Spinal cord (tissue), 10 donors: ENCODE data around the gene LY86. TPM values are rescaled to one million over a fixed set of nuclear protein-coding genes. Genes with fewer than 3 reads are reported as not detected.
A peak's percentile ranks its signal among the peaks of the same experiment; 100 is the strongest.
"Not testable (repeated sequence)": the region's sequence is repeated elsewhere in the genome, so short reads cannot be mapped to it uniquely, and the experiment has no call there.

Experiments used
- DNase-seq, 6 donors: peaks; one replicate each; pipeline versions ENCODE4 v3.0.0 to v3.0.0-alpha.2; 2013 to 2015; ENCODE audit warnings: low spot score in 6 of 6, low read depth in 4 of 6
- H3K27ac ChIP-seq: one replicate; pipeline ENCODE4 v1.5.1; 2013; ENCODE audit warnings: low read depth, low read length, control low read depth
- H3K27me3 ChIP-seq: one replicate; pipeline ENCODE4 v1.6.1; 2013; ENCODE audit warnings: low read length; ENCODE audit not compliant: control insufficient read depth, insufficient read depth
- H3K36me3 ChIP-seq: one replicate; pipeline ENCODE4 v1.6.1; 2013; ENCODE audit warnings: low read length; ENCODE audit not compliant: control insufficient read depth, insufficient read depth
- H3K4me1 ChIP-seq: one replicate; pipeline ENCODE4 v1.6.1; 2013; ENCODE audit warnings: low read length; ENCODE audit not compliant: control insufficient read depth, insufficient read depth
- H3K4me3 ChIP-seq: one replicate; pipeline ENCODE4 v1.5.1; 2013; ENCODE audit warnings: low read depth, low read length, control low read depth
- H3K9me3 ChIP-seq: one replicate; pipeline ENCODE4 v1.6.1; 2013; ENCODE audit warnings: low read length; ENCODE audit not compliant: control insufficient read depth, insufficient read depth
- WGBS: methylation state at CpG from one replicate; pipeline ENCODE4 v1.1.5; 2013; ENCODE audit warnings: missing lambda C conversion rate; ENCODE audit not compliant: insufficient coverage; 5-methylcytosine and 5-hydroxymethylcytosine counted together
- polyA plus RNA-seq, 2 donors: library from polyadenylated mRNA; unstranded; fragments of 120-200 nt; gene quantifications; one replicate each; pipeline ENCODE4 v1.2.1, GENCODE V29; 2013; ENCODE audit not compliant: insufficient read length in 2 of 2
- total RNA-seq, 2 donors: library from RNA; depleted of rRNA in 1 of 2; stranded (reverse); fragments of 120-200 nt in 1 of 2; fragments of >200 nt in 1 of 2; gene quantifications; one replicate each; pipeline versions ENCODE4 v1.2.3 to v1.2.4, GENCODE V29; 2013 to 2014
- donor health status: healthy.

Gene LY86
- total and polyA plus RNA-seq, 4 donors, result 5.9 to 14.5 (median 7.5) TPM

DNA sequence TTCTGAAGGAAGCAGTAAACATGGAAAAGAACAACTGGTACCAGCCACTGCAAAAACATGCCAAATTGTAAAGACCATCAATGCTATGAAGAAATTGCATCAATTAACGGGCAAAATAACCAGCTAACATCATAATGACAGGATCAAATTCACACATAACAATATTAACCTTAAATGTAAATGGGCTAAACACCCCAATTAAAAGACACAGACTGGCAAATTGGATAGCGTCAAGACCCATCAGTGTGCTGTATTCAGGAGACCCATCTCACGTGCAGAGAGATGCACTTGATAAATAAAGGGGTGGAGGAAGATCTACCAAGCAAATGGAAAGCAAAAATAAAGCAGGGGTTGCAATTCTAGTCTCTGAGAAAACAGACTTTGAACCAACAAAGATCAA is 81.6 kb downstream of the LY86 start:
- no CpG with 5 or more reads among the region's 3 CpGs for WGBS
- not testable (repeated sequence) for H3K27ac ChIP-seq, H3K4me3 ChIP-seq, H3K27me3 ChIP-seq, DNase-seq, H3K4me1 ChIP-seq, H3K36me3 ChIP-seq, H3K9me3 ChIP-seq

DNA sequence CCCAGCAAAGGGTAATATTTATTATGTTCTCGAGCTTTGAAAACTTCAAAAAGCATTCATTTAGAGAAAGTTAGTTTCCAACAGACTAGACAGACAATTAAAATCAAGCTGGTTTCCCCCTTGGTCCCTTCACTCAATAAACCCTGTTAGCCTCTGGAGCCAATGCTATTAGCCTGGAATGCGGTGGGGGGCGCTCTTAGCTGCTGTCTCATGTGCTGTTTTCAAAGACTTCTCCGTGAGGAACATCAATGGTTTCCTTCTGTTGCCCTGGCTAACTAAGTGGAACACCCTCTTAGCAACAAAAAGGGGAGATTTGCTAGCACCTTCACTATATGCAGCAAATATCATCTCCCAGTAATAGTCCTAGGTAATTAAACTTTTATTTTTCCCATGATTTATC is 86.4 kb downstream of the LY86 start:
- H3K36me3 ChIP-seq, result no peaks in the 10 kb centered on the region
- 29% methylated on average over 1 of the region's 4 CpGs for WGBS
- H3K27ac ChIP-seq, result no peak overlapping the region
- H3K4me1 ChIP-seq, result peaks cover 12% of the 10 kb centered on the region
- H3K27me3 ChIP-seq, result no peaks in the 10 kb centered on the region
- DNase-seq, result no peak
- H3K9me3 ChIP-seq, result no peaks in the 10 kb centered on the region
- no peak overlapping the region for H3K4me3 ChIP-seq

DNA sequence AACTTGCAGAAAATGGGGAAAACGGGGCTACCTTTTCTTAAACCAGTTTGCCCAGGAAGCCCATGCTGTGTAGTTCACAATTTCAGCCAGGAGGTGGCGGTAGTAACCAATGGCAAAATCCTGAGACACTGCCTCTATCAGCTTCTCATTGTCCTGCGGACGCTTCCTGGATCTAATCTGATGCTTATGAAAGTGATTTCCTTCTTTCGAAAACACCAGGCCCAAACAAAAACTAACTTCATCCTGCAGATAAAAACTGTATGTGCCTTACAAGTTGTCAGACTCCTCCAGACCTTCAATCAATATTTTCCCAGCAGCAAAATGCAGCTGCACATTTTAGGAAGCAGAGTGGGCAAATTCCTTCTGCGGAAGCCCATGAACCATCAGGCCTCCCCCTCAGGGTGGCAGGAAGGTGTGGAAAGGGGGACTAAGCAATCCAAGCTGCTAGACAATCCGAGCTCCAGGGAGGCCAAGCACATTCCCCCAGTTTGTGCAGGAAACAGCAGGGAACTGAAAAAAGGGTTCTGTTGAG is 88.5 kb downstream of the LY86 start:
- Histone ChIP-seq H3K9me3 (no peaks in the 10 kb centered on the region), H3K4me1 (peaks cover 12% of the 10 kb centered on the region), H3K27me3 (no peaks in the 10 kb centered on the region), H3K27ac (peak overlapping the region; percentile 34), H3K36me3 (no peaks in the 10 kb centered on the region), H3K4me3 (no peak overlapping the region)
- 15% methylated on average over 7 of the region's 7 CpGs for WGBS
- DNase-seq, result peak in 5 of 6 donors; percentile 66 to 96 (median 82)

DNA sequence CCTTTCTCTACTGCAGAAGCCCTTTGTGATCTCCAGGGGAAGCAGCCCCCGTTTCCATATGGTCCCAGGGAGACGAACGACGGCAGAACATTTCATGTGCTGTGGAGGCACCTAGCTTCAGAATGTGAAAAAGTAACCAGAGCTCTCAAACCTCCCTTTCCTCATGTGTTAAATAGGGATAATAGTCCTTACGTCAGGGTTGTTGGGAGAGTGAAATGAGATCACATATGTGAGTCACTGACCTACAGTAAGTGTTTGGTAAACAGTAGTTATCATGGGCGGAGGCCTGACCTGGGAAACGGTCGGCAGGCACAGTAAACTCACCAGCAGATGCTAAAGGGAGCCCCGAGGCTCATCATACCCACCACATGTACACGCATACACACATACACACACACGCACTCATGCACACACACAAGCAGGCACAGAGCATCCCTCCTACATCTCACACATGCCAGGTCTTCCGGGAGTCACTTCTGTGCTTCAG is 89.7 kb downstream of the LY86 start:
- Histone ChIP-seq H3K27ac (no peak overlapping the region), H3K4me3 (no peak overlapping the region), H3K9me3 (no peaks in the 10 kb centered on the region), H3K4me1 (peaks cover 12% of the 10 kb centered on the region), H3K36me3 (no peaks in the 10 kb centered on the region), H3K27me3 (no peaks in the 10 kb centered on the region)
- no peak for DNase-seq
- 58% methylated on average over 7 of the region's 12 CpGs for WGBS

- Histone ChIP-seq H3K27ac (no peak overlapping the region), H3K4me1 (peaks cover 12% of the 10 kb centered on the region), H3K36me3 (no peaks in the 10 kb centered on the region), H3K4me3 (no peak overlapping the region), H3K9me3 (no peaks in the 10 kb centered on the region), H3K27me3 (no peaks in the 10 kb centered on the region)
- WGBS, result 51% methylated on average over 11 of the region's 11 CpGs
- DNase-seq, result no peak
These were observed 90.3 kb downstream of the LY86 start for GRCh38 chr6:6678811-6679210.

DNA sequence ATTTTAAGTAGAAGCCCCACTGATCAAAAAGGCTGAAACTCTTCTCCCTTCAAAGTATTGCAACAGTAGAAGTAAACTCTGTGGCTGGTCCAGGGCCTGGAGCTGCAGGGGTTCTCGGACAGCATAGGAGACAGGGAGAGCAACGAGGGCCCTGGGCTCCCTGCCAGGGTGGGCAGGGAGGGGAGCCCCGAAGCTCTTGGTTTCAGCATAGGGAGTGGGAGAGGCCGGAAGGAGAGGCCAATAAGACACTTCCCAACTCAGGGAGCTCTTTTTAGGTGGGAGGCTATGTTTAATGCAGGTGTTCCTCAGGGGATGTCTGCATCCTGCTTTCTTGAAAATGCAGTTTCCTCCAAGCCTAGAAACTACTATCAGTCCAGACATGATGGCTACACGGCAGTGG is 91.1 kb downstream of the LY86 start:
- H3K9me3 ChIP-seq, result no peaks in the 10 kb centered on the region
- H3K4me3 ChIP-seq, result no peak overlapping the region
- H3K27me3 ChIP-seq, result no peaks in the 10 kb centered on the region
- WGBS, result 28% methylated on average over 2 of the region's 5 CpGs
- peaks cover 12% of the 10 kb centered on the region for H3K4me1 ChIP-seq
- DNase-seq, result no peak
- no peaks in the 10 kb centered on the region for H3K36me3 ChIP-seq
- H3K27ac ChIP-seq, result no peak overlapping the region

- DNase-seq, result peak in 1 of 6 donors; percentile 65
- H3K27me3 ChIP-seq, result no peaks in the 10 kb centered on the region
- H3K27ac ChIP-seq, result no peak overlapping the region
- peaks cover 12% of the 10 kb centered on the region for H3K4me1 ChIP-seq
- no peaks in the 10 kb centered on the region for H3K9me3 ChIP-seq
- H3K36me3 ChIP-seq, result no peaks in the 10 kb centered on the region
- no peak overlapping the region for H3K4me3 ChIP-seq
These were observed 92.0 kb downstream of the LY86 start for GRCh38 chr6:6680526-6680925.

DNA sequence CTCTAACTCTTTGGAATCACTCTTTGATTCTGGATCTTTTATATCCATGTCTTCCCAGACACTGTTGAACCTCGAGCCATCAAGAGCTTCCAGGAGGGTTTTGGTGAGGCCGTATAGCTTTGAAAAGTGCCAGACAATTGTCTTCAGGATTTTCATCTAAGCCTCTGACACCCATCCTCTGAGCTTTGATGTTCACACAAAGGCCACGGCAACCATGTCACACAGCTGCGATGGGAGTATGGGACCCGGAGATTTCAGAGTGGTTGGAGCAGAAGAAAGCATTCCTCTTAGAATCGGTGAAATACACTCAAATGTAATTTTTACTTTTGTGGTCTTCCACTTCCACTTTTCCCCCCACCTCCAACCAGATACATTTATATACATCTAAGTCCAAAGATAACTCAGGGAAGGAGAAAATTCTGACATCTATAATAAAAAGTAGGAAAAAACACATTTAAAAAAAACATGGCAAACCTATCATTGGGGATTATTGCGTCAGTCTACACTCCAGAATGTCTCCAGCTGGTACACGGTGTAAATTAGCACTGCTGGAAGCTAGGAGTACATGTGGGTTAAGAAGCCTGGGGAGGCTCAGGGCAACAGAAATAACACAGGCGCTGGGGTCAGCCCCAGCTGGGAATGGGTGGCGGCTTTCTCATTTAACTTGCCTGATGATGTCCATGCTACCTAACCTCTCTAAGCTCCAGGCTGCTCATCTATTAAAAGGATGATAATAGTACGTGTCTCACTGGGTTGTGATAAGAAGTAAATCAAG is 92.7 kb downstream of the LY86 start:
- Histone ChIP-seq H3K27ac (no peak overlapping the region), H3K4me3 (no peak overlapping the region), H3K27me3 (no peaks in the 10 kb centered on the region), H3K9me3 (no peaks in the 10 kb centered on the region), H3K36me3 (no peaks in the 10 kb centered on the region), H3K4me1 (peaks cover 12% of the 10 kb centered on the region)
- WGBS, result 83% methylated on average over 1 of the region's 11 CpGs
- DNase-seq, result no peak

- H3K27me3 ChIP-seq, result no peaks in the 10 kb centered on the region
- H3K36me3 ChIP-seq, result no peaks in the 10 kb centered on the region
- H3K4me1 ChIP-seq, result peaks cover 14% of the 10 kb centered on the region
- WGBS, result 100% methylated on average over 1 of the region's 3 CpGs
- no peak overlapping the region for H3K27ac ChIP-seq
- no peak overlapping the region for H3K4me3 ChIP-seq
- H3K9me3 ChIP-seq, result no peaks in the 10 kb centered on the region
- DNase-seq, result no peak
These were observed 93.7 kb downstream of the LY86 start for GRCh38 chr6:6682225-6682624.
